H1 (cell line): ENCODE data around the gene MDM4. TPM values are rescaled to one million over a fixed set of nuclear protein-coding genes. Genes with fewer than 3 reads are reported as not detected.
A peak's percentile ranks its signal among the peaks of the same experiment; 100 is the strongest.

Experiments
- ASH2L ChIP-seq: fragments of 200-600, 300-600 bp; sonication (generic); IDR thresholded peaks from one replicate; pipeline ENCODE4 v1.7.1; 2017; ENCODE audit warnings: low read length
- BRCA1 ChIP-seq: IDR thresholded peaks from 2 replicates; pipeline ENCODE4 v1.6.1; 2012; ENCODE audit warnings: low read depth, low read length, improper control_type of control experiment
- CBX5 ChIP-seq: fragments of 300-800, 300-1000 bp; sonication (generic); IDR thresholded peaks from 2 replicates; pipeline ENCODE4 v1.7.1; 2016; ENCODE audit warnings: antibody characterized with exemption, low read length, low read depth
- CBX8 ChIP-seq: fragments of 300-800, 300-1000 bp; sonication (generic); IDR thresholded peaks from 2 replicates; pipeline ENCODE4 v1.7.1; 2016; ENCODE audit warnings: low read depth, low read length, borderline replicate concordance
- CEBPB ChIP-seq: IDR thresholded peaks from 2 replicates; pipeline ENCODE4 v1.6.1; 2012; ENCODE audit warnings: low read depth, low read length
- JUND ChIP-seq: IDR thresholded peaks from 2 replicates; pipeline ENCODE4 v1.6.1; 2011; ENCODE audit warnings: mild to moderate bottlenecking, improper control_type of control experiment, low read length
- MAX ChIP-seq: IDR thresholded peaks from 2 replicates; pipeline ENCODE4 v1.6.1; 2012; ENCODE audit warnings: inconsistent platforms
- NANOG ChIP-seq: IDR thresholded peaks from 2 replicates; pipeline ENCODE4 v1.6.1; 2011; ENCODE audit warnings: low read length, low read depth, mild to moderate bottlenecking, inconsistent platforms; ENCODE audit not compliant: insufficient read depth, poor library complexity, severe bottlenecking
- PHF8 ChIP-seq: fragments of 200-600 bp; sonication (generic); conservative IDR thresholded peaks from 2 replicates; pipeline ENCODE4 v1.7.1; 2012; ENCODE audit warnings: low read depth, mild to moderate bottlenecking, inconsistent platforms, low read length, moderate library complexity
- POLR2A ChIP-seq, 2 experiments: IDR thresholded peaks; 1 replicate in 1 of 2; 2 replicates in 1 of 2; pipeline ENCODE4 v1.6.1; 2011; ENCODE audit warnings: low read depth in 2 of 2, low read length in 2 of 2, mild to moderate bottlenecking in 2 of 2; ENCODE audit errors: control extremely low read depth in 1 of 2
- RBBP5 ChIP-seq: IDR thresholded peaks from 2 replicates; pipeline ENCODE4 v1.7.1; 2012; ENCODE audit warnings: low read depth, mild to moderate bottlenecking, inconsistent platforms, low read length, moderate library complexity, borderline replicate concordance
- RNF2 ChIP-seq: fragments of 200-900, 300-1000 bp; sonication (generic); IDR thresholded peaks from 2 replicates; pipeline ENCODE4 v1.7.1; 2016; ENCODE audit warnings: borderline replicate concordance, low read depth, mild to moderate bottlenecking, antibody characterized with exemption, low read length; ENCODE audit not compliant: poor library complexity, severe bottlenecking; ENCODE audit errors: missing control alignments
- RXRA ChIP-seq: IDR thresholded peaks from 2 replicates; pipeline ENCODE4 v1.6.1; 2011; ENCODE audit warnings: low read depth, mild to moderate bottlenecking, low read length, moderate library complexity; ENCODE audit not compliant: insufficient read depth
- SIN3A ChIP-seq, 2 experiments: IDR thresholded peaks in 1 of 2; conservative IDR thresholded peaks in 1 of 2; 2 replicates each; pipeline ENCODE4 v1.6.1; 2011 to 2012; ENCODE audit warnings: low read length in 2 of 2, improper control_type of control experiment in 1 of 2, low read depth in 1 of 2, mild to moderate bottlenecking in 1 of 2
- SP1 ChIP-seq: IDR thresholded peaks from 2 replicates; pipeline ENCODE4 v1.6.1; 2011; ENCODE audit warnings: low read depth, low read length
- SP2 ChIP-seq: IDR thresholded peaks from 2 replicates; pipeline ENCODE4 v1.6.1; 2012; ENCODE audit warnings: mild to moderate bottlenecking, low read length, inconsistent platforms
- SUZ12 ChIP-seq: fragments of 200-600 bp; sonication (generic); IDR thresholded peaks from 2 replicates; pipeline ENCODE4 v1.6.1; 2012; ENCODE audit warnings: mild to moderate bottlenecking, inconsistent platforms, low read length, moderate library complexity, mixed read lengths
- TAF1 ChIP-seq: IDR thresholded peaks from 2 replicates; pipeline ENCODE4 v1.6.1; 2011; ENCODE audit warnings: mild to moderate bottlenecking, low read depth, low read length
- TAF7 ChIP-seq: optimal IDR thresholded peaks from 2 replicates; pipeline ENCODE3; 2011; ENCODE audit warnings: low read depth, mild to moderate bottlenecking, inconsistent platforms, low read length, moderate library complexity, borderline replicate concordance
- TBP ChIP-seq: IDR thresholded peaks from 2 replicates; pipeline ENCODE4 v1.6.1; 2011; ENCODE audit warnings: low read depth, low read length, improper control_type of control experiment
- TEAD4 ChIP-seq: IDR thresholded peaks from 2 replicates; pipeline ENCODE4 v1.6.1; 2012; ENCODE audit warnings: low read depth, low read length, inconsistent platforms, mixed read lengths
- USF2 ChIP-seq: IDR thresholded peaks from 2 replicates; pipeline ENCODE4 v1.6.1; 2011; ENCODE audit warnings: low read length, improper control_type of control experiment
- ZNF274 ChIP-seq: IDR thresholded peaks from 2 replicates; pipeline ENCODE4 v1.7.0; 2012; ENCODE audit warnings: low read length, borderline replicate concordance; ENCODE audit errors: extremely low read depth
- polyA plus RNA-seq, 7 experiments: library from polyadenylated mRNA; depleted of rRNA in 3 of 7; stranded (reverse) in 5 of 7; unstranded in 2 of 7; fragments of >200 nt in 5 of 7; fragments of 200-250 nt in 2 of 7; gene quantifications; 1 replicate in 5 of 7; 2 replicates in 1 of 7; 4 replicates in 1 of 7; pipeline versions ENCODE4 v1.2.1 to v1.2.3, GENCODE V29; 2011 to 2013; ENCODE audit warnings: missing spikeins in 2 of 7, mixed read lengths in 2 of 7
- total RNA-seq: library from RNA; stranded (reverse); fragmentation: NEBNext Ultra II Directional; extraction: Animal tissue kit (Norgen Biotek cat#: 25700); gene quantifications from 2 replicates; pipeline ENCODE4 v1.2.1, GENCODE V29; 2021

MDM4 gene
- total and polyA plus RNA-seq, 2 of the 8 experiments (the other 6 are each of a cell fraction or from before 2014, with no cell fraction given) = 10.8 to 84.9 TPM

GRCh38 chr1:204516180-204516879, at the start of gene MDM4 (continued):
- TF ChIP-seq RBBP5 (peak; percentile 90; the same call in 1 of the 2 replicates), SIN3A (conservative IDR thresholded peaks at IDR 0.05 in 1 of 2, IDR thresholded peaks at IDR 0.05 in 1 of 2; ENCODE audit: low read depth in 1 of 2, low read length in 2 of 2) (peak; percentile 45 to 81; a peak in 1 of 4 replicates), CEBPB (no peak; the same call in 1 of the 2 replicates), CBX8 (no peak), PHF8 (peak; percentile 96), RNF2 (no peak), BRCA1 (no peak), CBX5 (no peak), RXRA (0 out of 2 replicates have a peak, but pooled peaks have one; percentile 6), TAF7 (peak; percentile 72), MAX (peak; percentile 89), TAF1 (peak; percentile 92), ASH2L (peak; percentile 99), SUZ12 (no peak), JUND (peak; percentile 60; the same call in 1 of the 2 replicates), ZNF274 (no peak), TEAD4 (no peak), TBP (peak; percentile 85), NANOG (peak; percentile 15), POLR2A (IDR thresholded peaks at IDR 0.05; ENCODE audit: control extremely low read depth in 1 of 2, low read depth in 2 of 2, low read length in 2 of 2) (peak in 1 of 2 experiments; percentile 75; a peak in 1 of 3 replicates), USF2 (no peak), SP2 (peak; percentile 96), SP1 (peak; percentile 38; the same call in 1 of the 2 replicates)
